GM19397 (cell line): Measurements from ENCODE around the gene CAMK2A.

ENCODE experiments used
- ATAC-seq: cut with Tn5 transposase; IDR thresholded peaks from one replicate; pipeline ENCODE4 v1.9.1; 2021; ENCODE audit warnings: mild to moderate bottlenecking, moderate library complexity; ENCODE audit not compliant: unreplicated experiment

The CAMK2A gene

GRCh38 chr5:150316320-150316719 lies 26.7 kb upstream of the CAMK2A start:
- no peak for ATAC-seq

- ATAC-seq, result no peak
Observed at GRCh38 chr5:150315245-150315644, 25.7 kb upstream of the CAMK2A start.

GRCh38 chr5:150313921-150314716 lies 24.5 kb upstream of the CAMK2A start:
- ATAC-seq, result no peak

GRCh38 chr5:150313501-150313900 lies 23.9 kb upstream of the CAMK2A start:
- ATAC-seq, result no peak

GRCh38 chr5:150312518-150312917 lies 22.9 kb upstream of the CAMK2A start:
- no peak for ATAC-seq

- ATAC-seq, result no peak
Observed at GRCh38 chr5:150311015-150311692, 21.6 kb upstream of the CAMK2A start.

- ATAC-seq, result no peak
Observed at GRCh38 chr5:150310246-150310645, 20.7 kb upstream of the CAMK2A start.

- ATAC-seq, result no peak
Observed at GRCh38 chr5:150309886-150310239, 20.3 kb upstream of the CAMK2A start.

- ATAC-seq, result no peak
Observed at GRCh38 chr5:150309101-150309885, 19.7 kb upstream of the CAMK2A start.

GRCh38 chr5:150307617-150308426 lies 18.2 kb upstream of the CAMK2A start:
- no peak for ATAC-seq

- ATAC-seq, result no peak
Observed at GRCh38 chr5:150306775-150307174, 17.2 kb upstream of the CAMK2A start.

- no peak for ATAC-seq
Observed at GRCh38 chr5:150305557-150305956, 16.0 kb upstream of the CAMK2A start.

GRCh38 chr5:150305095-150305494 lies 15.5 kb upstream of the CAMK2A start:
- no peak for ATAC-seq

GRCh38 chr5:150304481-150305081 lies 15.0 kb upstream of the CAMK2A start:
- no peak for ATAC-seq

GRCh38 chr5:150303660-150304386 lies 14.2 kb upstream of the CAMK2A start:
- no peak for ATAC-seq

GRCh38 chr5:150303070-150303615 lies 13.6 kb upstream of the CAMK2A start:
- no peak for ATAC-seq

GRCh38 chr5:150302301-150303069 lies 12.9 kb upstream of the CAMK2A start, which contains the start of gene ARSI:
Gene ARSI, minus strand, starts transcription at chr5:150302905. Its CDS starts 532 bp downstream, at chr5:150302373.
- ATAC-seq, result no peak

GRCh38 chr5:150301901-150302300 lies 12.3 kb upstream of the CAMK2A start:
- no peak for ATAC-seq

GRCh38 chr5:150301170-150301505 lies 11.6 kb upstream of the CAMK2A start:
- no peak for ATAC-seq
